Stimulated activated memory B cell treated with anti-CD40 and anti-IgM and Interleukin-4, amounts not matched to agents 10 μg/mL and 1 μg/mL and 100 μg/mL, for 72 hours (primary cell): ENCODE results near the gene ATP6V0D1.

ENCODE experiments used
- ATAC-seq: fragments of 150-1000 bp; cut with Tn5 transposase; 2 replicates; pipeline ENCODE4 v1.10.0; 2021
- H3K27ac Mint-ChIP-seq: one replicate; pipeline ENCODE4 v1.8.0; 2022; ENCODE audit warnings: mild to moderate bottlenecking, mixed read lengths
- H3K27me3 Mint-ChIP-seq: one replicate; pipeline ENCODE4 v1.8.0; 2022; ENCODE audit warnings: mixed read lengths
- H3K36me3 Mint-ChIP-seq: one replicate; pipeline ENCODE4 v1.8.0; 2022; ENCODE audit warnings: mixed read lengths
- H3K4me1 Mint-ChIP-seq: one replicate; pipeline ENCODE4 v1.8.0; 2022; ENCODE audit warnings: mixed read lengths
- H3K4me3 Mint-ChIP-seq: one replicate; pipeline ENCODE4 v1.8.0; 2022; ENCODE audit warnings: mild to moderate bottlenecking, moderate library complexity, mixed read lengths
- H3K9me3 Mint-ChIP-seq: one replicate; pipeline ENCODE4 v1.8.0; 2022; ENCODE audit warnings: mixed read lengths

ATP6V0D1 gene

DNA sequence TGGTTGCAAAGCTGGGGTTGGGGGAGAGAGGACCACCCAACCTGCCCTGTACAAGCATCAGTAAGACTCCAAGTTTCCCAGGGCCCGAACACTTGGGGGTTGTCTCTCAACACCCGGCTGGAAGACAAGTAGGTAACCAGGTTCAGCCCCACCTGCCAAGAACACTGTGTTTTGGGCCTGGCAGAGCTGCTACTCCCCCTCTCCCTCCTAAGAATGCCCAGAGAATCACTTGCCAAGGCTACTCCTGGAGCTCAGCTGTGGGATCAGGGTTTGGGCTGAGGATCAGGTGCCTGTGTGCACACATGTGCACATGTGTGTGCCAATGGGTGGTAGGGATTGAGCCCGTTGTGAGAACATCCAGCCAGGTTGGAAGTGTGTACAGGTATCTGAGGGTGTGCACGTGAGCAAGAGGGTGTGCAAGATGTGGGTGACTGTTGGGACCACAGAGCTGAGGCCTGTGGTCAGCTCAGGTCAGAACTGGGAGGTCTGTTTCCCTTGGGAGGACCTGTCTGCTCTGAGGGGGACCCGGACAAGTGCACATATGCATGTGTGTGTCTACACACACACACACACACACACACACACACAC, 47.7 kb downstream of the ATP6V0D1 start:
- Mint-ChIP-seq H3K4me1 (peaks cover 68% of the 10 kb centered on the region), H3K4me3 (no peak overlapping the region), H3K27me3 (peaks cover 20% of the 10 kb centered on the region), H3K27ac (no peak overlapping the region), H3K9me3 (no peaks in the 10 kb centered on the region), H3K36me3 (peaks cover 17% of the 10 kb centered on the region)
- ATAC-seq, result no peak

GRCh38 chr16:67432506-67432890, 48.5 kb downstream of the ATP6V0D1 start:
- no peak overlapping the region for H3K27ac Mint-ChIP-seq
- H3K9me3 Mint-ChIP-seq, result no peaks in the 10 kb centered on the region
- peaks cover 10% of the 10 kb centered on the region for H3K36me3 Mint-ChIP-seq
- H3K27me3 Mint-ChIP-seq, result peaks cover 25% of the 10 kb centered on the region
- no peak for ATAC-seq
- H3K4me1 Mint-ChIP-seq, result peaks cover 61% of the 10 kb centered on the region
- no peak overlapping the region for H3K4me3 Mint-ChIP-seq

DNA sequence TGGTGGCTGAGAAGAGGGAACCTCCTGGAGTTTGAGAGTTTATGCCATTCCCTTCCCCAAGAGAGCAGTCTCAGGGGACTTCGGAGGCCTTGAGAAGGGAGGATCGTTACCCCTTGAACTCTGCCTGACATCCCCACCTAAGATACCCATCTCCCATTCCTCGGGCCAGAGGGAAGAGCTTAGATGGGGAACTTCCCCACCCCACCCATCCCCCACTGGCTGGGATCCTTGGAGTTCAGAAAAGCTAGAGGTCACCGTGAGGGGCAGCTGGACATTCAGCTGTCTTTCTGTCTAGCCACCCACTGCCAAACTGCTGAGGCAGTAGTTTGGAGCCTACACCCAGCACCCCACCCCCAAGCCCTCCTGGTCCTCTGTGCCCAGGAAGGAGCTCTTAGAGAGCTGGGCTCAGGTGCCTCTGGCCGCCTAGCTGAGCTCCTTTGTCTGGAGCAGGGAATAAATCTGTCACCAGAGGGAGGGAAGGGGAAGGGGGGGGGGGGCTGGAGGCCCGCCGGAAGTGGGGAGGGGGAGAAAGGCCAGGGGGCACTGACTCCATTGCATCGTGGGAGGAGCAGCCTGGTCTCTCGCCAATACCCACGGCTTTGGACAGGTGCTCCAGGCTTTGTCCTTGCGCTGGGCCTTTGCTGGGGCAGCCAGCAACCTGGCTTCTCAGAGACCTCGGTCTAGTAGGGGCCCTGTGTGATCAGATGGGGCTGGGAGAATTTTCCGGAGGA, 49.0 kb downstream of the ATP6V0D1 start:
- Mint-ChIP-seq H3K27ac (no peak overlapping the region), H3K9me3 (no peaks in the 10 kb centered on the region), H3K27me3 (peaks cover 31% of the 10 kb centered on the region), H3K4me3 (peak overlapping the region; percentile 41), H3K4me1 (peaks cover 55% of the 10 kb centered on the region), H3K36me3 (peaks cover 4% of the 10 kb centered on the region)
- no peak for ATAC-seq

DNA sequence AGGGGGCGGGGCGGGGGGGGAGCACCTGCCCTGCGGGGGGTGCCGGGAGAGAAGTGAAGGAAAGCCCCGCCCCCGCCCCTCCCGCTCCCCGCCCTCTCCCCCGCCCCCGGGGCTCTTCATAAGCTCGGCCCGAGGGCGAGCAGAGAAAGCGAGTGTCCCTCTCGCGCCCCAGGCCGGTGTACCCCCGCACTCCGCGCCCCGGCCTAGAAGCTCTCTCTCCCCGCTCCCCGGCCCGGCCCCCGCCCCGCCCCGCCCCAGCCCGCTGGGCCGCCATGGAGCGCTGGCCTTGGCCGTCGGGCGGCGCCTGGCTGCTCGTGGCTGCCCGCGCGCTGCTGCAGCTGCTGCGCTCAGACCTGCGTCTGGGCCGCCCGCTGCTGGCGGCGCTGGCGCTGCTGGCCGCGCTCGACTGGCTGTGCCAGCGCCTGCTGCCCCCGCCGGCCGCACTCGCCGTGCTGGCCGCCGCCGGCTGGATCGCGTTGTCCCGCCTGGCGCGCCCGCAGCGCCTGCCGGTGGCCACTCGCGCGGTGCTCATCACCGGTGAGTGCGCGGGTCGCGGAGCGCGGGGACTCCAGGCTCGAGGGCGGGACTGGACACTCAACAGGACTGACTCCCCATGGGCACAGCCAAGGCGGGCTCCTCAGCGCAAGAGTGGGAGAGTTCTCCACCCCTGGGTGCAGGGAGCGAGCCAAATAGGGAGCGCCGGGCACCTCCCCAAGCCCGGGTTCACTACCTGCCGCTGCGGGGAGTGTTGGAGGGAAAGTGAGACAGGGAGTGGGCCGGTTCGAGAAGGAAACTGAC, 49.8 kb downstream of the ATP6V0D1 start, which contains the start of gene HSD11B2:
HSD11B2 (plus strand) TSS at position 145 of the 798 bp plus-strand sequence; CDS start at position 273, 128 bp downstream.
- peak; percentile 49 for ATAC-seq
- H3K4me3 Mint-ChIP-seq, result peak within 1 kb of the TSS; percentile 78
- H3K36me3 Mint-ChIP-seq, result no peaks in the 10 kb centered on the region
- H3K4me1 Mint-ChIP-seq, result peaks cover 48% of the 10 kb centered on the region
- H3K27ac Mint-ChIP-seq, result no peak within 1 kb of the TSS
- no peaks in the 10 kb centered on the region for H3K9me3 Mint-ChIP-seq
- H3K27me3 Mint-ChIP-seq, result peaks cover 37% of the 10 kb centered on the region

DNA sequence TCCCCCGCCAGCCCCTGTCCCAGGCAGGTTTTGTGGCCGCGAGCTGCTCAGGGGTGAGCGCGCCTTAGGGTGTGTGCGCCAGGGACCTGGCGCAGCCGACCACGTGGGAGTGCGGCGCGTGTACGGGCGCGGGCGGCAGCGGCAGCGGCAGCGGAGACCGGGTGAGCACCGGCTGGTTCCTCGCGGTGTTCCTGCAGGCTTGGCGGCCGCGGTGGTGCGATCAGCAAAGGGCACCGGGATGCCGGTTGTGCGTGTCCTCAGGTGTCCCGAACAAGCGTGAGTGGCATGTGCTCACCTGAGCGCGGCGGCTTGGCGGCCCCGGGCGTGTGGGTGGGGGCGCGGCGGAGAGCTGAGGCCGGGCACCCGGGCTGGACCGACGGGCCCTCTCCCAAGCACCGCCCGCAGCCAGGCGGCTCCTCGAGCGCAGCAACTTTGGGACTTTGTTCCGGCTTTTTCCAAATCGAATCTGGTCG, 50.4 kb downstream of the ATP6V0D1 start:
- peak; percentile 17 for ATAC-seq
- Mint-ChIP-seq H3K9me3 (no peaks in the 10 kb centered on the region), H3K4me1 (peaks cover 41% of the 10 kb centered on the region), H3K36me3 (no peaks in the 10 kb centered on the region), H3K27me3 (peaks cover 37% of the 10 kb centered on the region), H3K4me3 (peak overlapping the region; percentile 78), H3K27ac (no peak overlapping the region)

GRCh38 chr16:67429799-67430503, 51.0 kb downstream of the ATP6V0D1 start:
- Mint-ChIP-seq H3K9me3 (no peaks in the 10 kb centered on the region), H3K27ac (no peak overlapping the region), H3K36me3 (no peaks in the 10 kb centered on the region), H3K4me1 (peaks cover 39% of the 10 kb centered on the region), H3K27me3 (peaks cover 37% of the 10 kb centered on the region), H3K4me3 (peak overlapping the region; percentile 78)
- ATAC-seq, result no peak

GRCh38 chr16:67429053-67429798, 51.7 kb downstream of the ATP6V0D1 start:
- no peaks in the 10 kb centered on the region for H3K36me3 Mint-ChIP-seq
- H3K9me3 Mint-ChIP-seq, result no peaks in the 10 kb centered on the region
- no peak overlapping the region for H3K27ac Mint-ChIP-seq
- peaks cover 33% of the 10 kb centered on the region for H3K4me1 Mint-ChIP-seq
- H3K27me3 Mint-ChIP-seq, result peaks cover 37% of the 10 kb centered on the region
- no peak overlapping the region for H3K4me3 Mint-ChIP-seq
- no peak for ATAC-seq

DNA sequence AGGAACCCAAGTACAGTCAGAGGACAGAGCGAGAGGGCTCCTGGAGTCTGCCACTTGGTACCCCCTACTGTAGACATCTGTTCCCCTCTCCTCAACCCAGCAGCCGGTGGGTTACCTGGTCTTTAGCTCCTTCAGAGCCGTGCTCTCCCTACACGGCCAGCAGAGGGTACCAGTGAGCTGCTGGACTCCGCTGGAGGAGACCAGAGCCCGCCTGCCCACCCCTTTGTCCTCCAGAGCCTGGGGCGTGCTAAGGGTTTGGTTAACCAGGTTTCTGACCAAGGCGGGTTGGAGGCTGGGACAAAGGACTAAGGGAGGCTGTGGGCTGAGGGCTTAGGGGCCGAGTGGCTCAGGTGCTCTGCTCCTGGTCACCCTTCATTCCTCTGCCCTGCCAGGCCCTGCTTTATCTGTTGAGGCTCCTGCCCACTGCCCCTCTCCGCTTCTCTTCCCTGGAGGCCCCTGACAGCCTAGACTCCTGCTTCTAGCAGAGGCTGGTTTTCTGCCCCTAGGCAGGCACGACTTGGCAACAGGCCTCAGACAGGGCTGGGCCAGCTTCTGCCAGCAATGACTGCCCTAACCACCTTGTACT, 52.7 kb downstream of the ATP6V0D1 start:
- H3K36me3 Mint-ChIP-seq, result no peaks in the 10 kb centered on the region
- peaks cover 23% of the 10 kb centered on the region for H3K4me1 Mint-ChIP-seq
- no peak overlapping the region for H3K4me3 Mint-ChIP-seq

DNA sequence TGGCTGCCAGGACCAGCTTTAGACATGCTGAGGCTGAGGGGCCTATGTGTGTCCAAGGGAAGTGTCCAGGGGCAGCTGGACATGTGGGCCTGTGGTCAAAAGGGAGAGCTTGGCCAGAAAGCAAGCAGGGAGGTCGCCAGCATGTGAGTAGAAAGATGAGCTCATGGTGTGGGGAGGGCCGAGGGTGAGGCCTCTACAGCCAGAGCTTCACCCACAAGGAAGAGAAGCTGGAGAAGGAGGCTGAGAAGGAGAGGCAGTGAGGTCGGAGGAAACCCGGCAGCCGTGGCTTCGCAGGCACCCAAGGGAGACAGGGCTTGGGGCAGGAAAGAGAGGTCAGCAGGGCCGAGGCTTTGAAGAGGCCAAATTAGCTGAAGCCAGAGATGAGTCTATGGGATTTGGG, 54.0 kb downstream of the ATP6V0D1 start:
- no peaks in the 10 kb centered on the region for H3K36me3 Mint-ChIP-seq
- H3K4me1 Mint-ChIP-seq, result peaks cover 10% of the 10 kb centered on the region
- no peak overlapping the region for H3K4me3 Mint-ChIP-seq
- H3K27me3 Mint-ChIP-seq, result peaks cover 46% of the 10 kb centered on the region
- no peak overlapping the region for H3K27ac Mint-ChIP-seq
- ATAC-seq, result no peak
- H3K9me3 Mint-ChIP-seq, result no peaks in the 10 kb centered on the region

More for the DNA sequence above, 52.7 kb downstream of the ATP6V0D1 start:
- H3K9me3 Mint-ChIP-seq, result no peaks in the 10 kb centered on the region
- peak; percentile 70 for ATAC-seq
- H3K27ac Mint-ChIP-seq, result no peak overlapping the region
- peaks cover 37% of the 10 kb centered on the region for H3K27me3 Mint-ChIP-seq

DNA sequence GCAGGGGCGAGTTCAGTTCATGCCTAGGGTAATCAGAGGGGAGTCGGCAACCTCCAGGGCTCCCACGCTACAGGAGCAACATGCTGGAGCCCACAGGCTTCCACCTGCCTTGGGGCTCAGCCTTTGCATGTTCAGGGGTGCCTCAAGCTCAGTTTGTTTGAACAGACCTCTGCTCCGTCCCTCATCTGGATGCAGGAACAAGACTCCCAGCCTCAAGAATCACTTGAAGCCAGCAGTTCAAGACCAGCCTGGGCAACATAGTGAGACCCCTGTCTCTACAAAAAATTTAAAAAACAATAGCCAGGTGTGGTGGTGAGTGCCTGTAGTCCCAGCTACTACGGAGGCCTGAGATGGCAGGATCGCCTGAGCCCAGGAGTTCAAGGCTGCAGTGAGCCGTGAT, 54.9 kb downstream of the ATP6V0D1 start:
- peaks cover 10% of the 10 kb centered on the region for H3K4me1 Mint-ChIP-seq
- no peak overlapping the region for H3K4me3 Mint-ChIP-seq
- no peak overlapping the region for H3K27ac Mint-ChIP-seq
- H3K27me3 Mint-ChIP-seq, result peaks cover 46% of the 10 kb centered on the region
- no peaks in the 10 kb centered on the region for H3K36me3 Mint-ChIP-seq
- H3K9me3 Mint-ChIP-seq, result no peaks in the 10 kb centered on the region
- ATAC-seq, result no peak

- Mint-ChIP-seq H3K9me3 (no peaks in the 10 kb centered on the region), H3K4me3 (no peak overlapping the region), H3K27ac (no peak overlapping the region), H3K4me1 (peaks cover 10% of the 10 kb centered on the region), H3K36me3 (no peaks in the 10 kb centered on the region), H3K27me3 (peaks cover 46% of the 10 kb centered on the region)
- no peak for ATAC-seq
These were observed 55.4 kb downstream of the ATP6V0D1 start for GRCh38 chr16:67425580-67425979.

DNA sequence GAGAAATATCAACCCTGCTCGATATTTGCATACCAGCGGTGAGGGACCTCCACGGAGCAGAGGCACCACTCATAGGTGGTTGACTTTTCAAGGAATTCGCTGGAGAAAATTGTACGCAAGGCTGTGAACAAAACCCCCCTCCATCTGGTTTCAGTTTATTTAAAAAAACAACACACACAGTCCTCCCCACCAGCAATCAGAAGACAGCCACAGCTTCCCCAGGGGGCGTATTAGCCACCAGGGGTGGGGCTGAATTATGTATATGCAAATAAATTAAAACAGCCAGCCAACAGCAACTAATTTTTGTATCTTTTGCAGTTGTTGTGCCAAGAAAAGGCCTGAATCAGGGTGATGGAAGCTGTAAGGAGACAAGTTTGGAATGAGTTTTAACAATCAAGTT, 55.9 kb downstream of the ATP6V0D1 start:
- H3K36me3 Mint-ChIP-seq, result no peaks in the 10 kb centered on the region
- no peak for ATAC-seq
- H3K4me3 Mint-ChIP-seq, result no peak overlapping the region
- peaks cover 40% of the 10 kb centered on the region for H3K27me3 Mint-ChIP-seq
- H3K9me3 Mint-ChIP-seq, result no peaks in the 10 kb centered on the region
- no peak overlapping the region for H3K27ac Mint-ChIP-seq
- peaks cover 5% of the 10 kb centered on the region for H3K4me1 Mint-ChIP-seq

DNA sequence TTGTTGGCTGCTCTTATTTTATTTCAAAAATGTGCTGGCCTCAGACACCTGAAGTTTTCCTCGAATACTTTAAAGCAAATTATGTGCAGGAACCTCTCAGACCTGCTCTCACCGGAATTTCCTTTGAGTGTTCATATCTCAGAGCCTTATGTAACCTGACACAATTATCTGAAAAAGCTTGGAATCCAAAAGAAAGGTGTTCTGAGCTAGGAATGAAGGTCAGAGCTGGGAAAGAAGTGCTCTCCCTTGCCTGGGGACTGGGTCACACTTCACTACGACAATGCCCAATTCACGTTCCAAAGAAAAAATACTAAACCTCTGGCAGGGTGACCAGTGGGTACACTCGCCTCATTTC, 56.7 kb downstream of the ATP6V0D1 start:
- H3K36me3 Mint-ChIP-seq, result no peaks in the 10 kb centered on the region
- H3K27me3 Mint-ChIP-seq, result peaks cover 39% of the 10 kb centered on the region
- no peak for ATAC-seq
- H3K4me1 Mint-ChIP-seq, result peaks cover 4% of the 10 kb centered on the region
- no peak overlapping the region for H3K4me3 Mint-ChIP-seq
- no peaks in the 10 kb centered on the region for H3K9me3 Mint-ChIP-seq
- no peak overlapping the region for H3K27ac Mint-ChIP-seq

- no peak overlapping the region for H3K4me3 Mint-ChIP-seq
- H3K27me3 Mint-ChIP-seq, result peaks cover 38% of the 10 kb centered on the region
- no peaks in the 10 kb centered on the region for H3K9me3 Mint-ChIP-seq
- no peak for ATAC-seq
- H3K27ac Mint-ChIP-seq, result no peak overlapping the region
- H3K4me1 Mint-ChIP-seq, result peaks cover 4% of the 10 kb centered on the region
- no peaks in the 10 kb centered on the region for H3K36me3 Mint-ChIP-seq
These were observed 57.2 kb downstream of the ATP6V0D1 start for GRCh38 chr16:67423611-67424260.
